Keratinocyte (primary cell): Measurements from ENCODE around the gene SLC35D2. TPM values are rescaled to one million over a fixed set of nuclear protein-coding genes. Genes with fewer than 3 reads are reported as not detected.

Source experiments
- DNase-seq: peaks from one replicate; pipeline ENCODE4 v3.0.0-alpha.2; 2011; ENCODE audit warnings: low read depth, missing footprints, low spot score
- FAIRE-seq: peaks from 2 replicates; lab custom pipeline; 2011; peaks lifted over from hg19 to GRCh38; lab: Jason Lieb, UNC
- H2AFZ ChIP-seq: 2 replicates; pipeline ENCODE4 v1.6.0; 2012; ENCODE audit warnings: low read length, control low read depth, inconsistent platforms; ENCODE audit not compliant: control insufficient read depth
- H3K27ac ChIP-seq: 2 replicates; pipeline ENCODE4 v1.5.1; 2011; ENCODE audit warnings: low read length; ENCODE audit not compliant: control insufficient read depth, insufficient read depth
- H3K27me3 ChIP-seq: 3 replicates; pipeline ENCODE4 v1.6.0; 2011; ENCODE audit warnings: low read length; ENCODE audit not compliant: control insufficient read depth, insufficient read depth; ENCODE audit errors: extremely low read depth
- H3K36me3 ChIP-seq, 2 experiments: 2 replicates in 1 of 2; 3 replicates in 1 of 2; pipeline ENCODE4 v1.5.1; 2011; ENCODE audit warnings: low read length in 2 of 2, mild to moderate bottlenecking in 1 of 2; ENCODE audit not compliant: control insufficient read depth in 2 of 2, insufficient read depth in 2 of 2; ENCODE audit errors: extremely low read depth in 1 of 2
- H3K4me1 ChIP-seq: 3 replicates; pipeline ENCODE4 v1.5.1; 2011; ENCODE audit warnings: low read length; ENCODE audit not compliant: control insufficient read depth, insufficient read depth; ENCODE audit errors: extremely low read depth
- H3K4me2 ChIP-seq: 3 replicates; pipeline ENCODE4 v1.6.0; 2011; ENCODE audit warnings: low read depth, low read length; ENCODE audit not compliant: control insufficient read depth, insufficient read depth; ENCODE audit errors: extremely low read depth
- H3K4me3 ChIP-seq, 3 experiments: fragments of 200-600 bp in 1 of 3; sonication (generic) in 1 of 3; 2 replicates in 2 of 3; 3 replicates in 1 of 3; pipeline ENCODE4 v1.5.1; 2011 to 2016; ENCODE audit warnings: low read length in 3 of 3, mild to moderate bottlenecking in 3 of 3, control low read depth in 2 of 3, inconsistent platforms in 1 of 3, low read depth in 1 of 3, mixed read lengths in 1 of 3, mixed run types in 1 of 3, moderate library complexity in 1 of 3; ENCODE audit not compliant: control insufficient read depth in 2 of 3, insufficient read depth in 2 of 3; ENCODE audit errors: extremely low read depth in 1 of 3
- H3K79me2 ChIP-seq: 2 replicates; pipeline ENCODE4 v1.6.0; 2012; ENCODE audit warnings: low read length; ENCODE audit not compliant: control insufficient read depth, insufficient read depth
- H3K9ac ChIP-seq: 3 replicates; pipeline ENCODE4 v1.6.0; 2011; ENCODE audit warnings: low read length; ENCODE audit not compliant: control insufficient read depth, insufficient read depth; ENCODE audit errors: extremely low read depth
- H3K9me1 ChIP-seq: 3 replicates; pipeline ENCODE4 v1.6.0; 2011; ENCODE audit warnings: low read length; ENCODE audit not compliant: control insufficient read depth, insufficient read depth; ENCODE audit errors: extremely low read depth
- H3K9me3 ChIP-seq: 2 replicates; pipeline ENCODE4 v1.5.1; 2012; ENCODE audit warnings: low read depth, low read length; ENCODE audit not compliant: control insufficient read depth
- H4K20me1 ChIP-seq: 3 replicates; pipeline ENCODE4 v1.6.0; 2011; ENCODE audit warnings: low read length; ENCODE audit not compliant: control insufficient read depth, insufficient read depth; ENCODE audit errors: extremely low read depth
- CTCF ChIP-seq, 3 experiments: IDR thresholded peaks in 1 of 3; conservative IDR thresholded peaks in 1 of 3; optimal IDR thresholded peaks in 1 of 3; 2 replicates in 2 of 3; 3 replicates in 1 of 3; pipeline versions ENCODE3 to v1.5.1; 2011; ENCODE audit warnings: low read length in 3 of 3, mild to moderate bottlenecking in 3 of 3, moderate library complexity in 2 of 3, control low read depth in 1 of 3, inconsistent platforms in 1 of 3; ENCODE audit not compliant: insufficient read depth in 2 of 3; ENCODE audit errors: extremely low read depth in 1 of 3
- EZH2 ChIP-seq: IDR thresholded peaks from one replicate; pipeline ENCODE4 v1.6.1; 2012; ENCODE audit warnings: inconsistent platforms, mild to moderate bottlenecking, low read length, moderate library complexity
- dilution Hi-C: fragments of 300-500 bp; cut with MboI; formaldehyde crosslinking; loops from one replicate; pipeline ENCODE4 v1.7.0; 2020; ENCODE audit warnings: low sequenced_read_pairs; ENCODE audit not compliant: extremely low pct_ligation_motif_present
- polyA plus RNA-seq, 5 experiments: library from polyadenylated mRNA; depleted of rRNA in 3 of 5; stranded (reverse) in 3 of 5; stranded (forward) in 1 of 5; unstranded in 1 of 5; fragments of >200 nt; gene quantifications; 1 replicate in 1 of 5; 2 replicates in 3 of 5; 3 replicates in 1 of 5; pipeline versions ENCODE4 v1.2.1 to v1.2.3, GENCODE V29; 2011 to 2012; ENCODE audit warnings: missing spikeins in 2 of 5, low read depth in 1 of 5, low replicate concordance in 1 of 5

SLC35D2 gene
- polyA plus RNA-seq, 1 donor (not counting 4 experiments of a cell fraction or from before 2014, with no cell fraction given), result 20.4 TPM

GRCh38 chr9:96420468-96421219 is 37.1 kb upstream of the SLC35D2 start:
- H3K4me2 ChIP-seq, result peak overlapping the region; percentile 90
- peak overlapping the region; percentile 16 for H2AFZ ChIP-seq
- H3K79me2 ChIP-seq, result peaks cover 15% of the 10 kb centered on the region
- H3K4me1 ChIP-seq, result peaks cover 39% of the 10 kb centered on the region
- dilution Hi-C loops, result no loop called here
- H3K27ac ChIP-seq, result peak overlapping the region; percentile 86
- TF ChIP-seq EZH2 (no peak), CTCF (optimal IDR thresholded peaks at IDR 0.05 in 1 of 3, IDR thresholded peaks at IDR 0.05 in 1 of 3, conservative IDR thresholded peaks at IDR 0.05 in 1 of 3; ENCODE audit: extremely low read depth in 1 of 3, insufficient read depth in 2 of 3, low read length in 3 of 3) (no peak)
- FAIRE-seq (peak; percentile 91), DNase-seq (peak; percentile 95)
- H3K36me3 ChIP-seq, result no peaks in the 10 kb centered on the region
- no peaks in the 10 kb centered on the region for H3K9me3 ChIP-seq
- H3K4me3 ChIP-seq, result peak overlapping the region in 1 of 3 experiments; percentile 16
- no peaks in the 10 kb centered on the region for H3K27me3 ChIP-seq
- H3K9ac ChIP-seq, result peak overlapping the region; percentile 13
- H4K20me1 ChIP-seq, result no peaks in the 10 kb centered on the region
- H3K9me1 ChIP-seq, result no peaks in the 10 kb centered on the region

- Histone ChIP-seq H3K4me1 (peaks cover 39% of the 10 kb centered on the region), H3K4me3 (peak overlapping the region; percentile 78 to 90 (median 79)), H3K79me2 (peaks cover 21% of the 10 kb centered on the region), H3K27me3 (no peaks in the 10 kb centered on the region), H3K9me3 (no peaks in the 10 kb centered on the region), H3K9ac (peak overlapping the region; percentile 85), H3K27ac (peak overlapping the region; percentile 86), H3K9me1 (no peaks in the 10 kb centered on the region), H3K36me3 (no peaks in the 10 kb centered on the region), H2AFZ (peak overlapping the region; percentile 10), H3K4me2 (peak overlapping the region; percentile 90), H4K20me1 (no peaks in the 10 kb centered on the region)
- no peak for TF ChIP-seq EZH2
- no peak for TF ChIP-seq CTCF (optimal IDR thresholded peaks at IDR 0.05 in 1 of 3, IDR thresholded peaks at IDR 0.05 in 1 of 3, conservative IDR thresholded peaks at IDR 0.05 in 1 of 3; ENCODE audit: extremely low read depth in 1 of 3, insufficient read depth in 2 of 3, low read length in 3 of 3)
- DNase-seq (no peak), FAIRE-seq (no peak)
- dilution Hi-C loops, result no loop called here
Measured at GRCh38 chr9:96419691-96419969, 36.1 kb upstream of the SLC35D2 start.
